CD4-positive, alpha-beta memory T cell (primary cell): Measurements from ENCODE around the gene BOD1L2. TPM values are rescaled to one million over a fixed set of nuclear protein-coding genes. Genes with fewer than 3 reads are reported as not detected.
A peak's percentile ranks its signal among the peaks of the same experiment; 100 is the strongest.

Source experiments
- CTCF ChIA-PET: fragments of 350-600 bp; sonication (Branson Sonifier 250); formaldehyde crosslinking; loops from one replicate; lab custom pipeline; 2021; ENCODE audit warnings: inconsistent platforms; ENCODE audit not compliant: partially characterized antibody; lab: Charles Lee
- POLR2A ChIA-PET: fragments of 350-600 bp; sonication (Branson Sonifier 250); formaldehyde crosslinking; loops from one replicate; lab custom pipeline; 2021; ENCODE audit not compliant: partially characterized antibody; lab: Charles Lee
- DNase-seq, 5 donors: peaks; one replicate each; pipeline versions ENCODE4 v3.0.0 to v3.0.0-alpha.2; 2020 to 2022; ENCODE audit warnings: mixed read lengths in 1 of 5
- H3K27ac ChIP-seq: one replicate; pipeline ENCODE4 v1.7.0; 2013; ENCODE audit warnings: low read depth, low read length
- H3K27me3 ChIP-seq: 2 replicates; pipeline ENCODE4 v1.7.0; 2013; ENCODE audit warnings: mild to moderate bottlenecking, low read length, moderate library complexity; ENCODE audit not compliant: insufficient read depth
- H3K36me3 ChIP-seq: 2 replicates; pipeline ENCODE4 v1.7.0; 2013; ENCODE audit warnings: mild to moderate bottlenecking, low read length, moderate library complexity; ENCODE audit not compliant: insufficient read depth
- H3K4me1 ChIP-seq: 2 replicates; pipeline ENCODE4 v1.7.0; 2013; ENCODE audit warnings: mild to moderate bottlenecking, low read length, moderate library complexity; ENCODE audit not compliant: insufficient read depth
- H3K4me3 ChIP-seq, 2 donors: one replicate each; pipeline ENCODE4 v1.7.0; 2013; ENCODE audit warnings: low read length in 2 of 2, mild to moderate bottlenecking in 1 of 2
- H3K9me3 ChIP-seq, 2 donors: one replicate each; pipeline ENCODE4 v1.7.0; 2013; ENCODE audit warnings: low read length in 2 of 2, control low read depth in 1 of 2; ENCODE audit not compliant: control insufficient read depth in 1 of 2
- H3K27ac Mint-ChIP-seq, 7 donors: one replicate each; pipeline ENCODE4 v1.8.0; 2020 to 2021; ENCODE audit warnings: mixed read lengths in 7 of 7, mild to moderate bottlenecking in 6 of 7, inconsistent platforms in 3 of 7, moderate library complexity in 3 of 7
- H3K27me3 Mint-ChIP-seq, 2 donors: one replicate each; pipeline ENCODE4 v1.8.0; 2020 to 2021; ENCODE audit warnings: mixed read lengths in 2 of 2
- H3K36me3 Mint-ChIP-seq, 2 donors: one replicate each; pipeline ENCODE4 v1.8.0; 2020 to 2021; ENCODE audit warnings: mixed read lengths in 2 of 2, inconsistent platforms in 1 of 2, mild to moderate bottlenecking in 1 of 2
- H3K4me1 Mint-ChIP-seq, 4 donors: one replicate each; pipeline ENCODE4 v1.8.0; 2020 to 2021; ENCODE audit warnings: mixed read lengths in 4 of 4, mild to moderate bottlenecking in 1 of 4
- H3K4me3 Mint-ChIP-seq, 8 donors: one replicate each; pipeline ENCODE4 v1.8.0; 2020 to 2021; ENCODE audit warnings: mixed read lengths in 8 of 8, mild to moderate bottlenecking in 7 of 8, moderate library complexity in 6 of 8, inconsistent platforms in 3 of 8
- H3K9me3 Mint-ChIP-seq, 8 donors: one replicate each; pipeline ENCODE4 v1.8.0; 2020 to 2021; ENCODE audit warnings: mixed read lengths in 8 of 8, mild to moderate bottlenecking in 5 of 8, inconsistent platforms in 3 of 8, moderate library complexity in 1 of 8
- intact Hi-C: fragments of 100-400 bp; cut with micrococcal nuclease; formaldehyde crosslinking; loops from one replicate; pipeline ENCODE4 v1.15.1; 2023
- polyA plus RNA-seq, 2 donors: library from polyadenylated mRNA; unstranded; fragments of 300-500 nt; fragmentation: Illumina TruSeq; gene quantifications; one replicate each; pipeline ENCODE4 v1.2.3, GENCODE V29; 2021
- total RNA-seq, 2 experiments: library from RNA; stranded (reverse); gene quantifications; one replicate each; pipeline ENCODE4 v1.2.3, GENCODE V29; 2021

The BOD1L2 gene
- total RNA-seq (not detected), polyA plus RNA-seq (not detected)

GRCh38 chr18:57146956-57147636, at the start of gene BOD1L2:
TSS of gene BOD1L2 (plus strand) at chr18:57147087. CDS start at chr18:57147313, 226 bp downstream.
- H3K27me3 ChIP-seq = no peaks in the 10 kb centered on the region
- H3K27me3 Mint-ChIP-seq = peaks cover 5 to 8% of the 10 kb centered on the region in 2 donors
- intact Hi-C loops = no loop called here
- H3K36me3 ChIP-seq = no peaks in the 10 kb centered on the region
- CTCF ChIA-PET = no interaction called here
- H3K36me3 Mint-ChIP-seq = no peaks in the 10 kb centered on the region
- H3K4me1 ChIP-seq = no peaks in the 10 kb centered on the region
- H3K4me1 Mint-ChIP-seq = peaks cover 0 to 5% (median under 1%) of the 10 kb centered on the region in 4 donors
- no peak within 1 kb of the TSS for H3K4me3 Mint-ChIP-seq
- no peak within 1 kb of the TSS for H3K4me3 ChIP-seq
- POLR2A ChIA-PET = no interaction called here
- no peak within 1 kb of the TSS for H3K27ac ChIP-seq
- H3K27ac Mint-ChIP-seq = no peak within 1 kb of the TSS
- no peak for DNase-seq
- H3K9me3 ChIP-seq = no peaks in the 10 kb centered on the region
- peaks cover 0 to 8% (median 0%) of the 10 kb centered on the region in 8 donors for H3K9me3 Mint-ChIP-seq

GRCh38 chr18:57107140-57107832, 39.6 kb upstream of the BOD1L2 start:
- DNase-seq = peak in 1 of 5 donors; percentile 0
- no peak overlapping the region for H3K4me3 ChIP-seq
- Mint-ChIP-seq H3K36me3 (no peaks in the 10 kb centered on the region), H3K27me3 (peaks cover 0 to 9% of the 10 kb centered on the region in 2 donors), H3K4me3 (no peak overlapping the region), H3K27ac (no peak overlapping the region), H3K4me1 (no peaks in the 10 kb centered on the region), H3K9me3 (peaks cover 2 to 12% (median 6%) of the 10 kb centered on the region in 8 donors)
- no peaks in the 10 kb centered on the region for H3K9me3 ChIP-seq
- no peak overlapping the region for H3K27ac ChIP-seq
- H3K36me3 ChIP-seq = no peaks in the 10 kb centered on the region
- no peaks in the 10 kb centered on the region for H3K4me1 ChIP-seq
- POLR2A ChIA-PET = no interaction called here
- intact Hi-C loops = no loop called here
- H3K27me3 ChIP-seq = no peaks in the 10 kb centered on the region
- CTCF ChIA-PET = no interaction called here

- H3K4me3 Mint-ChIP-seq = no peak overlapping the region
- peaks cover 0 to 9% of the 10 kb centered on the region in 2 donors for H3K27me3 Mint-ChIP-seq
- ChIA-PET CTCF (no interaction called here), POLR2A (no interaction called here)
- Histone ChIP-seq H3K9me3 (no peaks in the 10 kb centered on the region), H3K36me3 (no peaks in the 10 kb centered on the region), H3K27ac (no peak overlapping the region), H3K4me1 (no peaks in the 10 kb centered on the region), H3K27me3 (no peaks in the 10 kb centered on the region), H3K4me3 (no peak overlapping the region)
- intact Hi-C loops = no loop called here
- peaks cover 0 to 8% (median under 1%) of the 10 kb centered on the region in 8 donors for H3K9me3 Mint-ChIP-seq
- H3K36me3 Mint-ChIP-seq = no peaks in the 10 kb centered on the region
- DNase-seq = no peak
- H3K4me1 Mint-ChIP-seq = no peaks in the 10 kb centered on the region
- H3K27ac Mint-ChIP-seq = no peak overlapping the region
Measured at GRCh38 chr18:57110290-57110689, 36.6 kb upstream of the BOD1L2 start.

- Mint-ChIP-seq H3K27me3 (peaks cover 2 to 10% of the 10 kb centered on the region in 2 donors), H3K36me3 (no peaks in the 10 kb centered on the region), H3K9me3 (peaks cover 0 to 4% (median 0%) of the 10 kb centered on the region in 8 donors), H3K4me1 (no peaks in the 10 kb centered on the region), H3K27ac (no peak overlapping the region), H3K4me3 (no peak overlapping the region)
- no peak for DNase-seq
- intact Hi-C loops = no loop called here
- no peaks in the 10 kb centered on the region for H3K9me3 ChIP-seq
- H3K27me3 ChIP-seq = no peaks in the 10 kb centered on the region
- no peak overlapping the region for H3K4me3 ChIP-seq
- no peaks in the 10 kb centered on the region for H3K36me3 ChIP-seq
- no peaks in the 10 kb centered on the region for H3K4me1 ChIP-seq
- no peak overlapping the region for H3K27ac ChIP-seq
- ChIA-PET POLR2A (no interaction called here), CTCF (no interaction called here)
Measured at GRCh38 chr18:57113799-57114420, 33.0 kb upstream of the BOD1L2 start.

DNA sequence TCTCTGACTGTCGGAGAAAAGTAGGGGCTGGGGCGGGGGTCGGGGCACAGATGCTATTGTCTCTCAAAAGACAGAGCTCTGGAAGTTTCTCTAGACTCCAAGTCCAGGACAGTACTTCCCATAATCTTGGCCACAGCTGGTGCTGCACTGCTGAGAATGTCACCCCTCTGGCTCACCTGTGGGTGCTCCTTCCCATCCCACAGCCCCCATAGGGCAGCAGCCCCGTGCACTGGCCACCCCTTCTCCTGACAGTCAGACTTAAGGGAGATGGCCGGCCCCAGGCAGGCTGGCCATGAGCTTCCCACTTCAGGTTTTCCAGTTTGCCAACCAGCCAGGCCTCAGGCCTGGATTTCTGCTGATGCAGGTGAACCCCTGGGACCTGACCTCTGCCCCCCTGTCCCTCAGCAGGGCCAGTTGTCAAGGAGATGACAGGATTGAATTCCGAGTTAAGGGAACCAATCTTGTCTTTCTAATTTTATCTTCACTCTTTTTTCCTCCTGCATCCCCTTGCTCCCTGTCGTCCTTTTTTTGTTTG, 30.2 kb upstream of the BOD1L2 start:
- intact Hi-C loops = no loop called here
- peaks cover 0 to 1% (median under 1%) of the 10 kb centered on the region in 4 donors for H3K4me1 Mint-ChIP-seq

GRCh38 chr18:57121542-57122112, 25.3 kb upstream of the BOD1L2 start:
- H3K27me3 Mint-ChIP-seq = peaks cover 14 to 15% of the 10 kb centered on the region in 2 donors
- Histone ChIP-seq H3K27ac (no peak overlapping the region), H3K9me3 (no peaks in the 10 kb centered on the region), H3K4me3 (no peak overlapping the region), H3K36me3 (no peaks in the 10 kb centered on the region), H3K4me1 (no peaks in the 10 kb centered on the region), H3K27me3 (no peaks in the 10 kb centered on the region)
- CTCF ChIA-PET = no interaction called here
- DNase-seq = no peak
- H3K9me3 Mint-ChIP-seq = no peaks in the 10 kb centered on the region
- H3K4me1 Mint-ChIP-seq = peaks cover 0 to 1% (median under 1%) of the 10 kb centered on the region in 4 donors
- H3K36me3 Mint-ChIP-seq = no peaks in the 10 kb centered on the region
- intact Hi-C loops = no loop called here
- POLR2A ChIA-PET = no interaction called here
- no peak overlapping the region for H3K27ac Mint-ChIP-seq
- no peak overlapping the region for H3K4me3 Mint-ChIP-seq

More for the DNA sequence above, 30.2 kb upstream of the BOD1L2 start:
- Histone ChIP-seq H3K4me1 (no peaks in the 10 kb centered on the region), H3K27me3 (no peaks in the 10 kb centered on the region), H3K9me3 (no peaks in the 10 kb centered on the region), H3K27ac (no peak overlapping the region), H3K36me3 (no peaks in the 10 kb centered on the region), H3K4me3 (no peak overlapping the region)
- Mint-ChIP-seq H3K9me3 (peaks cover 0 to 1% (median 0%) of the 10 kb centered on the region in 8 donors), H3K4me3 (no peak overlapping the region), H3K27me3 (peaks cover 7% of the 10 kb centered on the region in 2 donors), H3K36me3 (no peaks in the 10 kb centered on the region), H3K27ac (no peak overlapping the region)
- CTCF ChIA-PET = no interaction called here
- POLR2A ChIA-PET = no interaction called here
- no peak for DNase-seq
